ENCODE results near the gene TSKU.

TSKU gene

DNA sequence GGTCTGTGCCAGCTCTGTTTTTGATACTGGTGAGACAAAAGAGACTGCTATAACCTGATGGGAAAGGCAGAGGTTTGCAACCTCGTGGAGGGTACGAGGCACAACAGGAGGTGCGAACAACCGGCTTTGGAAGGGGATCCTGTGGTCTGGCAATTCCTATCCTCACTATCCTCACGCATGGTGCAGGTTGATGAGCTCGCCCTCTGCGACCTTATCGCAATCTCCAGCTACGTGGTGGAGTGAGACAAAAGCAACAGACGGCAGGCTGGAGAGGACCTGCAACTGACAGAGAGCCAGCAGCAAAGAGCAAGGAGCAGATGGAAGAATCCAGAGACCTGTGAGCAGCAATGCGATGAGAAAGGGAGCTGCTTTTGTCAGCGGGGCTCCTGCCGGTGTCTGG lies 47.3 kb upstream of the TSKU start:
- H3K79me2 ChIP-seq (ENCODE audit: insufficient read depth, low read length), result no peaks in the 10 kb centered on the region
- H3K27me3 ChIP-seq (ENCODE audit: insufficient read depth, low read length, poor library complexity, severe bottlenecking), result no peaks in the 10 kb centered on the region
- TF ChIP-seq CTCF (conservative IDR thresholded peaks at IDR 0.05; ENCODE audit: low read length) (no peak), EZH2phosphoT487 (IDR thresholded peaks at IDR 0.05; ENCODE audit: borderline replicate concordance) (no peak)
- H3K4me2 ChIP-seq (ENCODE audit: low read depth, low read length, poor library complexity, severe bottlenecking), result no peak overlapping the region
- no peaks in the 10 kb centered on the region for H3K9me3 ChIP-seq (ENCODE audit: insufficient read depth, low read depth, low read length)
- no peaks in the 10 kb centered on the region for H3K36me3 ChIP-seq (ENCODE audit: insufficient read depth, low read length)
- H4K20me1 ChIP-seq (ENCODE audit: insufficient read depth, low read length, poor library complexity, severe bottlenecking), result no peaks in the 10 kb centered on the region
- no peaks in the 10 kb centered on the region for H3K9me2 ChIP-seq (replicated peaks; ENCODE audit: low read depth, low read length)
- no peaks in the 10 kb centered on the region for H3F3A ChIP-seq (ENCODE audit: low read depth)
- no peak overlapping the region for H3K4me3 ChIP-seq (ENCODE audit: low read length, poor library complexity, severe bottlenecking)
- H3K4me1 ChIP-seq (ENCODE audit: insufficient read depth, low read length, poor library complexity, severe bottlenecking), result no peaks in the 10 kb centered on the region
- no peak overlapping the region for H3K9ac ChIP-seq (ENCODE audit: low read depth, low read length, poor library complexity, severe bottlenecking)
- H2AFZ ChIP-seq (ENCODE audit: low read length), result no peak overlapping the region

DNA sequence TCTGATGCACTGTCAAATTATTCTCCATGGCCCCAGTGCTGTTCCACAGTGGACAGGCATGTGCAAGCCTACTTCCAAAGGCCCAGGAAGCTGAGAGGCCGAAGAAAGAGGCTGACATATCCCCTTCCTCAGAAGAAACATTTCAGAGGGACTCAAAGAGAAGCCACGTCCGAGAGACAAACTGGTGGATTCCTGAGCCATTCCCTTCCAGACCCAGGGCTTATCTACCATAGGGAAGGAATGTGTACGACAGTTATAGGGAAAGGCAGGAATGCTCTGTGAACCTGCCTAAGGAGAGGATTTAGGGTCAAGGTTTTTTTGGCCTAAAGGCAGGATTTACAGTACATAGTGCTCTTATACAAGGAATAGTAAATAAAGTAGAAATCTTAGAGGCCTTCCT lies 46.9 kb upstream of the TSKU start:
- H3K4me3 ChIP-seq (ENCODE audit: low read length, poor library complexity, severe bottlenecking), result no peak overlapping the region
- no peak overlapping the region for H3K4me2 ChIP-seq (ENCODE audit: low read depth, low read length, poor library complexity, severe bottlenecking)
- H3F3A ChIP-seq (ENCODE audit: low read depth), result no peaks in the 10 kb centered on the region
- H3K36me3 ChIP-seq (ENCODE audit: insufficient read depth, low read length), result no peaks in the 10 kb centered on the region
- no peak overlapping the region for H3K9ac ChIP-seq (ENCODE audit: low read depth, low read length, poor library complexity, severe bottlenecking)
- H3K4me1 ChIP-seq (ENCODE audit: insufficient read depth, low read length, poor library complexity, severe bottlenecking), result no peaks in the 10 kb centered on the region
- TF ChIP-seq EZH2phosphoT487 (IDR thresholded peaks at IDR 0.05; ENCODE audit: borderline replicate concordance) (no peak), CTCF (conservative IDR thresholded peaks at IDR 0.05; ENCODE audit: low read length) (no peak)
- H3K9me2 ChIP-seq (replicated peaks; ENCODE audit: low read depth, low read length), result no peaks in the 10 kb centered on the region
- H4K20me1 ChIP-seq (ENCODE audit: insufficient read depth, low read length, poor library complexity, severe bottlenecking), result no peaks in the 10 kb centered on the region
- no peaks in the 10 kb centered on the region for H3K79me2 ChIP-seq (ENCODE audit: insufficient read depth, low read length)
- no peaks in the 10 kb centered on the region for H3K9me3 ChIP-seq (ENCODE audit: insufficient read depth, low read depth, low read length)
- H2AFZ ChIP-seq (ENCODE audit: low read length), result no peak overlapping the region
- no peaks in the 10 kb centered on the region for H3K27me3 ChIP-seq (ENCODE audit: insufficient read depth, low read length, poor library complexity, severe bottlenecking)

GRCh38 chr11:76736773-76737495 lies 46.2 kb upstream of the TSKU start:
- Histone ChIP-seq H3K9me3 (ENCODE audit: insufficient read depth, low read depth, low read length) (no peaks in the 10 kb centered on the region), H3K79me2 (ENCODE audit: insufficient read depth, low read length) (no peaks in the 10 kb centered on the region), H3K9ac (ENCODE audit: low read depth, low read length, poor library complexity, severe bottlenecking) (no peak overlapping the region), H3K9me2 (replicated peaks; ENCODE audit: low read depth, low read length) (no peaks in the 10 kb centered on the region), H3K36me3 (ENCODE audit: insufficient read depth, low read length) (no peaks in the 10 kb centered on the region), H3K27me3 (ENCODE audit: insufficient read depth, low read length, poor library complexity, severe bottlenecking) (no peaks in the 10 kb centered on the region), H2AFZ (ENCODE audit: low read length) (no peak overlapping the region), H3K4me2 (ENCODE audit: low read depth, low read length, poor library complexity, severe bottlenecking) (no peak overlapping the region), H3K4me3 (ENCODE audit: low read length, poor library complexity, severe bottlenecking) (no peak overlapping the region), H4K20me1 (ENCODE audit: insufficient read depth, low read length, poor library complexity, severe bottlenecking) (no peaks in the 10 kb centered on the region), H3K4me1 (ENCODE audit: insufficient read depth, low read length, poor library complexity, severe bottlenecking) (no peaks in the 10 kb centered on the region), H3F3A (ENCODE audit: low read depth) (no peaks in the 10 kb centered on the region)
- no peak for TF ChIP-seq EZH2phosphoT487 (IDR thresholded peaks at IDR 0.05; ENCODE audit: borderline replicate concordance)
- TF ChIP-seq CTCF (conservative IDR thresholded peaks at IDR 0.05; ENCODE audit: low read length), result no peak

All from Loucy (cell line).